Ovary (tissue), 3 donors: ENCODE measurements around the gene PIK3R6.

ENCODE experiments used
- EP300 ChIP-seq: sonication (generic); formaldehyde crosslinking; IDR thresholded peaks from one replicate; pipeline ENCODE4 v1.6.1; 2017; ENCODE audit warnings: antibody characterized with exemption
- POLR2A ChIP-seq: fragments of 450-650 bp; IDR thresholded peaks from one replicate; pipeline ENCODE4 v1.6.1; 2017; ENCODE audit warnings: antibody characterized with exemption, mild to moderate bottlenecking, moderate library complexity
- TF ChIP-seq, protein P1 (sequence below), 3 donors: fragments of 450-650 bp in 2 of 3; fragments of 200-600 bp in 1 of 3; IDR thresholded peaks; one replicate each; pipeline versions ENCODE4 v1.5.1 to v1.8.0; 2016 to 2022; ENCODE audit warnings: antibody characterized with exemption in 3 of 3, mild to moderate bottlenecking in 1 of 3
- donor health status: DM: no; HTN: no; CAD: no.

- TF ChIP-seq, protein P1, sequence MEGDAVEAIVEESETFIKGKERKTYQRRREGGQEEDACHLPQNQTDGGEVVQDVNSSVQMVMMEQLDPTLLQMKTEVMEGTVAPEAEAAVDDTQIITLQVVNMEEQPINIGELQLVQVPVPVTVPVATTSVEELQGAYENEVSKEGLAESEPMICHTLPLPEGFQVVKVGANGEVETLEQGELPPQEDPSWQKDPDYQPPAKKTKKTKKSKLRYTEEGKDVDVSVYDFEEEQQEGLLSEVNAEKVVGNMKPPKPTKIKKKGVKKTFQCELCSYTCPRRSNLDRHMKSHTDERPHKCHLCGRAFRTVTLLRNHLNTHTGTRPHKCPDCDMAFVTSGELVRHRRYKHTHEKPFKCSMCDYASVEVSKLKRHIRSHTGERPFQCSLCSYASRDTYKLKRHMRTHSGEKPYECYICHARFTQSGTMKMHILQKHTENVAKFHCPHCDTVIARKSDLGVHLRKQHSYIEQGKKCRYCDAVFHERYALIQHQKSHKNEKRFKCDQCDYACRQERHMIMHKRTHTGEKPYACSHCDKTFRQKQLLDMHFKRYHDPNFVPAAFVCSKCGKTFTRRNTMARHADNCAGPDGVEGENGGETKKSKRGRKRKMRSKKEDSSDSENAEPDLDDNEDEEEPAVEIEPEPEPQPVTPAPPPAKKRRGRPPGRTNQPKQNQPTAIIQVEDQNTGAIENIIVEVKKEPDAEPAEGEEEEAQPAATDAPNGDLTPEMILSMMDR (IDR thresholded peaks at IDR 0.05) = no peak
- TF ChIP-seq POLR2A (no peak), EP300 (no peak)
Observed at GRCh38 chr17:8892338-8892690, 24.8 kb upstream of the PIK3R6 start.
